GM10266 (cell line): Measurements from ENCODE around the gene FGR.

Experiments
- DNase-seq: peaks from one replicate; pipeline ENCODE4 v3.0.0; 2012; ENCODE audit errors: extremely low spot score
- CTCF ChIP-seq: IDR thresholded peaks from 2 replicates; pipeline ENCODE4 v1.5.1; 2012; ENCODE audit warnings: mild to moderate bottlenecking, low read depth; ENCODE audit not compliant: control insufficient read depth, insufficient read depth; ENCODE audit errors: missing control alignments

Gene FGR

DNA sequence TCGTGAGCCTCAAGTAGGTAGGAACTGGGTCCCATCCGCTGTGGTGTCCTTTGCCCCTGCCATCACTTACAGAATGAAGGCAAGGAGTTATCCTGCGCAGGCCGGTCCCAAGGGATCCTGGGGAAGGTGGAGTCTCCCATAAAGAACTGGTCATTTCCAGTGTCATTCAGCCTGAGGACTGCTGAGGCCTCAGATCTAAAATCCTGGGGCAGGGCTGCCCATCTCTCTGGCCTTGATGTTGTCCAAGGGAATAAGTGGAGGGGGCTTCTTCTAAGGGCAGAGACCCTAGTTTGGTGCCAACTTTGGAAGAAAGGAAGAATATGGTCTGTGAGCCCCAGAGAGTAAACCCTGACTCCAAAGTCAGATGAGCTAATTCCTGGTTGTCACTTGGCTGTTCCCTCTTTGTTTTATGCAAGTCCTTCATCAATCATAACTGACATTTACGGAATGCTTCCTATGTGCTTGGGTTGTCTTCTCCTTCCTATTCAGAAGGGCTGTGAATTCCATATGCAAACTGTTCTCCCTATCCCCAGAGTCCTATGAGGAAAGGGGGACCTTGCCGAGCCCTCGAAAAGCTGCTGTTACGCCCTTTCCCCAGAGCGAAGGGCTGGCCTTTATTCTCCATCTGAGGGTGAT, 30.1 kb upstream of the FGR start:
- no peak for TF ChIP-seq CTCF
- DNase-seq = no peak

DNA sequence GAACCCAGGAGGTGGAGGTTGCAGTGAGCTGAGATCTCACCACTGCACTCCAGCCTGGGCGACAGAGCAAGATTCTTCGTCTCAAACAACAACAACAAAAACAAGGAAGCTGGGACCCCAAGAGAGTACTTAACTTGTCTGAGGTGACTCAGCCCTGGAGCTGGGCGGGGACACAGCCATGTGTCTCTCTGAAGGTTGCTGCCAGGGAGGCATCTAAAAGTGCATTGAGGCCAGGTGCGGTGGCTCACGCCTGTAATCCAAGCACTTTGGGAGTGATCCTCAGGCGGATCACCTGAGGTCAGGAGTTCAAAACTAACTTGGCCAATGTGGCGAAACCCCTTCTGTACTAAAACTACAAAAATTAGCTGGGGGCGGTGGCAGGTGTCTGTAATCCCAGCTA, 29.3 kb upstream of the FGR start:
- TF ChIP-seq CTCF = no peak
- DNase-seq = no peak

- peak; percentile 87 for DNase-seq
- peak; percentile 83 for TF ChIP-seq CTCF
Observed at GRCh38 chr1:27662707-27663393, 27.9 kb upstream of the FGR start.

GRCh38 chr1:27662261-27662660, 27.3 kb upstream of the FGR start:
- no peak for DNase-seq
- no peak for TF ChIP-seq CTCF

DNA sequence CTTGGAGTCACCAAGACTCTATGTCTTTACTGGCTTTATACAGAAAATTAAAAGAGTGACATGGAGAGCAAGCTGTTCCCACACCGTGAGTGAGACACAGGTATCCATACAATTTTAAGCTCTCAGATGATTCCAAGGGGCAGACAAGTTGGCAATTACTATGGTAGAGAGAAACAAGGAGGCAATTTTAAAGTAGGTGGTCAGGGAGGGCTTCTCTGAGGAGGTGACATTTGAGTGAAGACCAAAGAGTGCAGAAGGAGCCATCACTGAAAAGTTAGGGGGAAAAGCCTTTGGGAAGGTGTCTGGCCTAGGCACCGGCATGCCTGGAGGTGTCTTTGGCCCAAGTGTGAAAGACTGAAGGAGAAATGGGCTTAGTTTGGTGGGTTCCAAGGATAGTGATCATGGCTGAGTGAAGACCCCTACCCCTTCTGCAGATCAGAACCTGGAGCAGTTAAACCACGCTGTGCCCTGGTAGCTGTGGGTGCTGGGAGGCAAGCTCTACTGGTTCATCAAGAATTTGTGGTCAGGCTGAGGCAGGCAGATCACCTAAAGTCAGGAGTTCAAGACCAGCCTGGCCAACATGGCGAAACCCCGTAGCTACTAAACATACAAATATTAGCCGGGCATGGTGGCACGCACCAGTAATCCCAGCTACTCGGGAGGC, 26.6 kb upstream of the FGR start:
- no peak for DNase-seq
- TF ChIP-seq CTCF = no peak

- TF ChIP-seq CTCF = no peak
- DNase-seq = no peak
Observed at GRCh38 chr1:27660300-27660835, 25.4 kb upstream of the FGR start.
